Fibroblast of the aortic adventitia (primary cell): Measurements from ENCODE around the gene PFKFB1. TPM values are rescaled to one million over a fixed set of nuclear protein-coding genes. Genes with fewer than 3 reads are reported as not detected.
A peak's percentile ranks its signal among the peaks of the same experiment; 100 is the strongest.

Source experiments
- DNase-seq: peaks from one replicate; pipeline ENCODE4 v3.0.0-alpha.2; 2010; ENCODE audit warnings: low read depth
- H3K4me3 ChIP-seq: 2 replicates; pipeline ENCODE4 v1.5.1; 2011; ENCODE audit warnings: low read depth, mild to moderate bottlenecking, control low read depth, low read length, moderate library complexity
- small RNA-seq: library from RNA; depleted of rRNA; stranded (forward); fragments of <200 nt; gene quantifications from one replicate; pipeline ENCODE3, GENCODE V24; 2012
- total RNA-seq: library from RNA; depleted of rRNA; stranded (reverse); fragments of >200 nt; gene quantifications from 2 replicates; pipeline ENCODE4 v1.2.3, GENCODE V29; 2012; ENCODE audit warnings: low replicate concordance
- TF ChIP-seq, protein P1 (sequence below): IDR thresholded peaks from 2 replicates; pipeline ENCODE4 v1.5.1; 2011; ENCODE audit warnings: mild to moderate bottlenecking, low read length, control low read depth, inconsistent platforms; ENCODE audit not compliant: insufficient read depth

Gene PFKFB1
- total RNA-seq, 1 donor, result 0.09 TPM

DNA sequence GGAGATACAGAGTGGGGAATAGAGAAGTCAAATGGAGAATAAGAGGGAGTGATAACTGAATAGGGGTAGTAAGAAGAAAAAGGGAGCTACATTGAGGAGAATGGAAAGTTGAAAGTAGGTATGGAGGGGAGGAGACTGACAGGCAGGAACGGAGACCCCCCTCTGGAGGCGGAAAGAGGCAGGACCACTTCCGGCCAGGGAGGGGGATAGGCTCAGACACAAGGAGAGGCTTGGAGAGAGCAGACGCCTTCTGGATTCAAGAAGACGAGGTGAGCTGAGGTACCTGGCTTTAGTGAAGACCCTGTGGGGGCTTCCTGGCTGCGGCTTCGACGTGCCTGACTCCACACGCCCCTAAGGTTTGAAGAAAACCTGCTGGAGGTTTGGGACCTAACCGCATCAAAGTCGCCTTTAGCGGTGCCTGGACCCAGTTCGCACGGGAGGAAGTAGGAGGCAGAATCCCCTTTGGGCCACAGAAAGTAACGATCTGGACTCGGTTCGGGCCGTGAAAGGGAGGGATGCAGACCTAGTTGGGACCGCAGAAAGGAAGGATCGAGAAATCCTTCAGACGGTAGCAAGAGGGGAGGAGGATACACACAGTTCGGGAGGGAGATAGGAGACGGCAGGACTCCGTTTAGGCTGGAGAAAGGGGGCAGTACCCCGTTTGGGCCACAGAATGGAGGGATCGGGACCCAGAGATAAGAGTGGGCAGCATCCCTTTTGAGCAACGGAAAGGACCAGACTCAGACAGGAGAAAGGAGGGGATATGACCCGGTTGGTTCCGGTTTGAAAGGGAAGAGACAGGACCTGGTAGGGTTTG lies 73.2 kb downstream of the PFKFB1 start, which contains the start of gene TRO:
Gene TRO, plus strand, starts transcription at position 215 of the 817 bp plus-strand sequence. CDS start 1,423 bp downstream, outside the sequence.
- TF ChIP-seq, protein P1, sequence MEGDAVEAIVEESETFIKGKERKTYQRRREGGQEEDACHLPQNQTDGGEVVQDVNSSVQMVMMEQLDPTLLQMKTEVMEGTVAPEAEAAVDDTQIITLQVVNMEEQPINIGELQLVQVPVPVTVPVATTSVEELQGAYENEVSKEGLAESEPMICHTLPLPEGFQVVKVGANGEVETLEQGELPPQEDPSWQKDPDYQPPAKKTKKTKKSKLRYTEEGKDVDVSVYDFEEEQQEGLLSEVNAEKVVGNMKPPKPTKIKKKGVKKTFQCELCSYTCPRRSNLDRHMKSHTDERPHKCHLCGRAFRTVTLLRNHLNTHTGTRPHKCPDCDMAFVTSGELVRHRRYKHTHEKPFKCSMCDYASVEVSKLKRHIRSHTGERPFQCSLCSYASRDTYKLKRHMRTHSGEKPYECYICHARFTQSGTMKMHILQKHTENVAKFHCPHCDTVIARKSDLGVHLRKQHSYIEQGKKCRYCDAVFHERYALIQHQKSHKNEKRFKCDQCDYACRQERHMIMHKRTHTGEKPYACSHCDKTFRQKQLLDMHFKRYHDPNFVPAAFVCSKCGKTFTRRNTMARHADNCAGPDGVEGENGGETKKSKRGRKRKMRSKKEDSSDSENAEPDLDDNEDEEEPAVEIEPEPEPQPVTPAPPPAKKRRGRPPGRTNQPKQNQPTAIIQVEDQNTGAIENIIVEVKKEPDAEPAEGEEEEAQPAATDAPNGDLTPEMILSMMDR, result peak; percentile 19
- peak within 1 kb of the TSS; percentile 72 for H3K4me3 ChIP-seq
- DNase-seq, result peak; percentile 2

DNA sequence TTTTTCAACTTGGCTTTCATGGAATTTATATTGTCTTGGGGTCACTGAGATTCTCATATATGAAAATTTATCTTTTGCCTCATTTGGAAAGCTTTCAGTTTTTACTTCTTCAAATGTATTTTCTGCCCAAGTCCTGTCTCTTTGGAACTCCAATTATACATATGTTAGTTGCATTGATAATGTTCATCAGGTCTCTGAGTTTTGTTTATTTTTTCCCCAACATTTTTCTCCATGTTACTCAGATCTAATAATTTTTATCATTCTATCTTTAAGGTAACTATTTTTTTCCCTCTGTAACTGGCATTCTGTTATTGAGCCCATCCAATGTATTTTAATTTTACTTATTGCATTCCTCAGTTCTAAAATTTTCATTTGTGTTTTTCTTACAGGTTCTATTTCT lies 84.0 kb downstream of the PFKFB1 start:
- no peak for DNase-seq
- no peak overlapping the region for H3K4me3 ChIP-seq
- TF ChIP-seq, protein P1, result no peak

DNA sequence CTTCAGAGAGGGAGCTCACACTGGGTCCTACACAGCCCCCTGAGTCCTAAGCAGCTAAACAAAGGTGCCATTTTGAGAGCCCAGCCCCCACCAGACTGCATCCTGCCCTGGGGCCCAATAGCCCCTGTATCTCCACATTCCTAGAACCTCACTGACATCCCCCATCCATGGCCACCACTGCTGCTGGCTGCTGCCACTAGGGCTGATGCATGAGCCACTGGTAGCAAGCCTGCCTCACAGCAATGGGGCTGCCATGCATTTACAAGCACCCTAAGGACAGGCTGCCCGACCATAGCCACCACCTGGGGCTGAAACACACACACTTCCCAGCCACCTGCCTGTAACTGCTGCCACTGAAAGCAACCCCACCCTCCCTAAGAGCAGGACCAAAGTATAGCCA lies 99.8 kb downstream of the PFKFB1 start:
- H3K4me3 ChIP-seq, result no peak overlapping the region
- DNase-seq, result no peak
- TF ChIP-seq, protein P1, result no peak

DNA sequence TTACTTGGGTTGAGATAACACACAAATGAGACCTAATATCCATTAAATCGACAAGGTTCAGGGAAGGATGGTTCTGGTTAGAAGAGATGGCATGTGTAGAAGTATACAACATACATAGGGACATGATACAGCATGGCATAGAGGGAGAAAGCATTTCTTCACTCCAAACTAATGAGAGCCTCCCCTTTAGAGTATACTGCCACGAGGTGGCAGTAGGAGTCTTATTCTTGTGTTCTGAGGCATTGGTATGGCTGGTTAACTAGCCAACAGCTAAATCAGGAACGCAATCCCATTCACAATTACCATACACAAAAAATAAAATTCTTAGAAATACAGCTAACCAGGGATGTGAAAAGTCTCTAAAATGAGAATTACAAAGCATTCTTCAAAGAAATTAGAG lies 102.4 kb downstream of the PFKFB1 start:
- peak; percentile 53 for DNase-seq
- TF ChIP-seq, protein P1, result peak; percentile 51
- no peak overlapping the region for H3K4me3 ChIP-seq

DNA sequence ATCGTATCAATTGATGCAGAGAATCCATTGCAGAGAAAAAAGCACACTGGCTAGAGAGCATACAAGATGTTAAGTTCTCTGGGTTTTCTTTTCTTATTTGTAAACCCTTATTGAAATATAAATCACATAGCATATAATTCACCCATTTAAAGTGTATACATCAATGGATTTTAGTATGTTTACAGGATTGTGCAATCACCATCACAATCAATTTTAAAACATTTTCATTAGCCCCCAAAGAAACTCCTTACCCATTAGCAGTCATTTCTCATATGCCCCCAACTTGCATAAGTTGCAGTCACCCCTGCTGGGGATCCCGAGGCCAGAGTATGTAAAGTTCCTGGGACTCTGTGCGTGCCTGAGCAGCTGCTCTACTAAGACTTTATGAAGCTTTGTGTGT lies 108.2 kb downstream of the PFKFB1 start:
- TF ChIP-seq, protein P1, result no peak
- DNase-seq, result no peak
- no peak overlapping the region for H3K4me3 ChIP-seq

Small RNA genes lying within 50 kb of the gene (small RNA-seq; reads per million reads assigned to genes)
- gene RF00614, result not detected

Other genes starting within 250 kb of the PFKFB1 start
- gene ITIH6, start 195.9 kb downstream of the PFKFB1 start, total RNA-seq, result not detected in 2 replicates
- gene MAGED2, start 186.4 kb downstream of the PFKFB1 start, total RNA-seq, result 147 and 163 TPM in 2 replicates
- 12.5 and 13.1 TPM in 2 replicates for gene TRO, start 73.4 kb downstream of the PFKFB1 start, total RNA-seq
- gene APEX2, start 6.2 kb upstream of the PFKFB1 start, total RNA-seq, result 4.7 and 8.8 TPM in 2 replicates
- not detected in 2 replicates for gene ALAS2, start 36.8 kb upstream of the PFKFB1 start, total RNA-seq
- not detected in 2 replicates for gene PAGE2B, start 80.8 kb upstream of the PFKFB1 start, total RNA-seq
- not detected in 2 replicates for gene PAGE2, start 94.8 kb upstream of the PFKFB1 start, total RNA-seq
- not detected in 2 replicates for gene PAGE5, start 226.2 kb upstream of the PFKFB1 start, total RNA-seq